Measurements from ENCODE around the gene CTNNA2. TPM values are rescaled to one million over a fixed set of nuclear protein-coding genes. Genes with fewer than 3 reads are reported as not detected.

The CTNNA2 gene
- total and polyA plus RNA-seq, 9 of the 15 experiments (the other 6 are each of a cell fraction or from before 2014, with no cell fraction given) = 0.03 to 0.40 (median 0.15) TPM

GRCh38 chr2:80154231-80154915 is 641.5 kb downstream of the CTNNA2 start (continued):
- TF ChIP-seq IFI16 (CRISPR knock-in tag; IDR thresholded peaks at IDR 0.05) (no peak), RCOR1 (IDR thresholded peaks at IDR 0.05; ENCODE audit: borderline replicate concordance in 1 of 2, low read depth in 2 of 2, low read length in 2 of 2) (peak in 1 of 2 experiments; percentile 36; a peak in 1 of 4 replicates), GABPB1 (CRISPR knock-in tag; IDR thresholded peaks at IDR 0.05) (no peak), PCBP2 (IDR thresholded peaks at IDR 0.05; ENCODE audit: low read depth, low read length, poor library complexity, severe bottlenecking) (no peak), HDAC3 (IDR thresholded peaks at IDR 0.05; ENCODE audit: borderline replicate concordance, partially characterized antibody) (peak; percentile 42), TCF3 (CRISPR knock-in tag; IDR thresholded peaks at IDR 0.05) (peak; percentile 70), RBBP5 (IDR thresholded peaks at IDR 0.05; ENCODE audit: borderline replicate concordance, insufficient read depth, low read length, poor library complexity, severe bottlenecking) (no peak), E2F1 (CRISPR knock-in tag; IDR thresholded peaks at IDR 0.05) (no peak), KHSRP (IDR thresholded peaks at IDR 0.05) (no peak), MTA2 (IDR thresholded peaks at IDR 0.05; ENCODE audit: low read depth) (0 out of 2 replicates have a peak, but pooled peaks have one; percentile 39), GTF2B (IDR thresholded peaks at IDR 0.05; ENCODE audit: extremely low read depth, insufficient read length) (no peak), DPF2 (IDR thresholded peaks at IDR 0.05) (peak; percentile 66), TOE1 (IDR thresholded peaks at IDR 0.05; ENCODE audit: borderline replicate concordance) (0 out of 2 replicates have a peak, but pooled peaks have one; percentile 41), TOE1 (CRISPR knock-in tag; IDR thresholded peaks at IDR 0.05; ENCODE audit: borderline replicate concordance, low read depth) (no peak), AFF4 (CRISPR knock-in tag; IDR thresholded peaks at IDR 0.05) (no peak), SUPT5H (IDR thresholded peaks at IDR 0.05) (no peak), PTRF (tag; IDR thresholded peaks at IDR 0.05) (no peak), EWSR1 (IDR thresholded peaks at IDR 0.05; ENCODE audit: borderline replicate concordance, low read depth, partially characterized antibody) (no peak), STAT6 (CRISPR knock-in tag; IDR thresholded peaks at IDR 0.05) (no peak), CBFA2T2 (conservative IDR thresholded peaks at IDR 0.05) (peak; percentile 56)

Data from K562 (cell line).